Mammary epithelial cell (primary cell): ENCODE data around the gene GALNT17.

ENCODE experiments used
- CTCF ChIP-seq, 2 donors: IDR thresholded peaks in 1 of 2; conservative IDR thresholded peaks in 1 of 2; 2 replicates each; pipeline ENCODE4 v1.5.1; 2011 to 2012; ENCODE audit warnings: inconsistent platforms in 2 of 2, low read length in 2 of 2, mild to moderate bottlenecking in 2 of 2, control low read depth in 1 of 2, low read depth in 1 of 2; ENCODE audit not compliant: insufficient read depth in 1 of 2; ENCODE audit errors: extremely low read depth in 1 of 2
- EZH2 ChIP-seq: IDR thresholded peaks from 2 replicates; pipeline ENCODE4 v1.6.1; 2012; ENCODE audit warnings: low read length, inconsistent platforms, borderline replicate concordance

GRCh38 chr7:71171476-71171875 lies 39.5 kb downstream of the GALNT17 start:
- no peak for TF ChIP-seq CTCF (conservative IDR thresholded peaks at IDR 0.05 in 1 of 2, IDR thresholded peaks at IDR 0.05 in 1 of 2; ENCODE audit: extremely low read depth in 1 of 2, insufficient read depth in 1 of 2, low read depth in 1 of 2, low read length in 2 of 2)
- no peak for TF ChIP-seq EZH2
